ENCODE results near the gene C17orf100. TPM values are rescaled to one million over a fixed set of nuclear protein-coding genes. Genes with fewer than 3 reads are reported as not detected.
"Not testable (repeated sequence)": the region's sequence is repeated elsewhere in the genome, so short reads cannot be mapped to it uniquely, and the experiment has no call there.

The C17orf100 gene
- total and polyA plus RNA-seq, 10 of the 15 experiments (the other 5 are each of a cell fraction or from before 2014, with no cell fraction given), result 0.84 to 4.7 (median 1.8) TPM

GRCh38 chr17:6655732-6656361 lies 4.3 kb downstream of the C17orf100 start:
- CTCF ChIA-PET; intact Hi-C loops (cut with micrococcal nuclease; ENCODE audit: unreplicated experiment); H3K4me2 ChIP-seq (ENCODE audit: control insufficient read depth, insufficient read depth); H3K27me3 ChIP-seq (replicated peaks in 1 of 2; ENCODE audit: control insufficient read depth in 2 of 2, insufficient read depth in 2 of 2, low read length in 1 of 2); FAIRE-seq; POLR2A ChIA-PET; H3K4me3 ChIP-seq; H3K9me3 ChIP-seq (replicated peaks; ENCODE audit: control insufficient read depth, insufficient read depth, low read length); H3K27ac ChIP-seq (ENCODE audit: control insufficient read depth, insufficient read depth); BruUV-seq (replicated peaks); DNase-seq (ENCODE audit: low read depth, low spot score); SMC1A ChIA-PET (ENCODE audit: uncharacterized antibody, unreplicated experiment); RAD21 ChIA-PET (ENCODE audit: unreplicated experiment); H3K79me2 ChIP-seq (ENCODE audit: control insufficient read depth, insufficient read depth, low read length); H3K9ac ChIP-seq (ENCODE audit: control insufficient read depth, insufficient read depth, low read length); H2AFZ ChIP-seq (ENCODE audit: control insufficient read depth, low read depth, low read length); H4K20me1 ChIP-seq (ENCODE audit: control insufficient read depth, insufficient read depth); in situ Hi-C loops (cut with MboI); H3K36me3 ChIP-seq (ENCODE audit: control insufficient read depth in 2 of 2, insufficient read depth in 2 of 2, low read length in 1 of 2); ATAC-seq: not testable (repeated sequence)
- WGBS (ENCODE audit: insufficient coverage, insufficient replicate concordance, low lambda C conversion rate, missing lambda C conversion rate), result 24% methylated on average over 25 of the region's 41 CpGs
- peaks cover 23% of the 10 kb centered on the region for H3K4me1 ChIP-seq (ENCODE audit: control insufficient read depth, insufficient read depth, low read length)

DNA sequence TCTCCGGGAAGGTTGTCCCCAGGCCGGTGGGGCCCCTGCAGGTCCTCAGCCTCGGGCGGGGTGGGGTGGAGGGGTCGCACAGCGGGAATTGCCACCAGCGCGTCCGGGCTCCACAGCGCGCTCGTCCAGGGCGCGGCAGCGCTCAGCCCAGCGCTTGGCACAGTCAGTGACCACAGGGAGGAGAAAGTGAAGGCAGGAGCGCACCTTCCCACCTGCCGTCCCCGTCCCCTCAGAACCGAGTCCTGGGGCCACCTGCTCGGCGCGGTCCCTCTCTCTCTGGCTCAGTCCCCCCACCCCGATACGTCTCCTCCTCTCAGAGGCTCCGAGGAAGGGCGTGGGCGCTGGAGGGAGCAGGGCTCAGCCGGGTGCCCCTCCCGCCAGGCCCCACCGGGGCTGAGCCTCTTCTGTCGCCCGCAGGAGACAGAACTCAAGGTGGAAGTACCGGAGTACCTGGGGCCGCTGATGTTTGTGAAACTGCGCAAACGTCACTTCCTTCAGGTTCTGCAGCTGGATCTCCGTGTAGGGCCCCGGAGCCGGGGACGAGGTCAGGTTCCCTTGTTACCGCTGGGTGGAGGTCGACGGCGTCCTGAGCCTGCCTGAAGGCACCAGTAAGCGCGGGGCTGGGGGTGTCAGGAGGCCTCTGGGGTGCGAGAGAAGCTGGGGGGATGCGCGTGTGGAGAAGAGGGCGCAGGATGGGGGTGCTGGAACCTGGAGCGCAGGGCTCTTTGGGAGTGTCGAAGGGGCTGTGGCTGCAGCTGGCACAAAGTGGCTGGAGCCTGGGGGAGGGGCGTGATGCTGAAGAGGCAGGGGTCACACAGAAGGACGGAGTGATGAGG lies 5.5 kb downstream of the C17orf100 start:
- Histone ChIP-seq H3K27ac (ENCODE audit: control insufficient read depth, insufficient read depth) (peak overlapping the region; percentile 31; the same call in 1 of the 2 replicates), H3K4me1 (ENCODE audit: control insufficient read depth, insufficient read depth, low read length) (peaks cover 29% of the 10 kb centered on the region), H2AFZ (ENCODE audit: control insufficient read depth, low read depth, low read length) (peak overlapping the region; percentile 59), H3K4me2 (ENCODE audit: control insufficient read depth, insufficient read depth) (peak overlapping the region; percentile 79), H3K4me3 (peak overlapping the region; percentile 48; the same call in 1 of the 2 replicates)
- CTCF ChIA-PET; H4K20me1 ChIP-seq (ENCODE audit: control insufficient read depth, insufficient read depth); BruUV-seq (replicated peaks); H3K36me3 ChIP-seq (ENCODE audit: control insufficient read depth in 2 of 2, insufficient read depth in 2 of 2, low read length in 1 of 2); H3K27me3 ChIP-seq (replicated peaks in 1 of 2; ENCODE audit: control insufficient read depth in 2 of 2, insufficient read depth in 2 of 2, low read length in 1 of 2); SMC1A ChIA-PET (ENCODE audit: uncharacterized antibody, unreplicated experiment); H3K9ac ChIP-seq (ENCODE audit: control insufficient read depth, insufficient read depth, low read length); RAD21 ChIA-PET (ENCODE audit: unreplicated experiment); in situ Hi-C loops (cut with MboI); H3K79me2 ChIP-seq (ENCODE audit: control insufficient read depth, insufficient read depth, low read length); FAIRE-seq; DNase-seq (ENCODE audit: low read depth, low spot score); intact Hi-C loops (cut with micrococcal nuclease; ENCODE audit: unreplicated experiment); H3K9me3 ChIP-seq (replicated peaks; ENCODE audit: control insufficient read depth, insufficient read depth, low read length): not testable (repeated sequence)
- POLR2A ChIA-PET, result interaction anchor here (0.5 to 0.9 kb wide), 2 partner anchors 16 to 104 kb away, joined by 3 to 5 read pairs; partner anchors contain the start of gene TXNDC17
- WGBS (ENCODE audit: insufficient coverage, insufficient replicate concordance, low lambda C conversion rate, missing lambda C conversion rate), result 9% methylated on average over 35 of the region's 55 CpGs
- ATAC-seq, result peak; percentile 81
- TF ChIP-seq, protein P1, sequence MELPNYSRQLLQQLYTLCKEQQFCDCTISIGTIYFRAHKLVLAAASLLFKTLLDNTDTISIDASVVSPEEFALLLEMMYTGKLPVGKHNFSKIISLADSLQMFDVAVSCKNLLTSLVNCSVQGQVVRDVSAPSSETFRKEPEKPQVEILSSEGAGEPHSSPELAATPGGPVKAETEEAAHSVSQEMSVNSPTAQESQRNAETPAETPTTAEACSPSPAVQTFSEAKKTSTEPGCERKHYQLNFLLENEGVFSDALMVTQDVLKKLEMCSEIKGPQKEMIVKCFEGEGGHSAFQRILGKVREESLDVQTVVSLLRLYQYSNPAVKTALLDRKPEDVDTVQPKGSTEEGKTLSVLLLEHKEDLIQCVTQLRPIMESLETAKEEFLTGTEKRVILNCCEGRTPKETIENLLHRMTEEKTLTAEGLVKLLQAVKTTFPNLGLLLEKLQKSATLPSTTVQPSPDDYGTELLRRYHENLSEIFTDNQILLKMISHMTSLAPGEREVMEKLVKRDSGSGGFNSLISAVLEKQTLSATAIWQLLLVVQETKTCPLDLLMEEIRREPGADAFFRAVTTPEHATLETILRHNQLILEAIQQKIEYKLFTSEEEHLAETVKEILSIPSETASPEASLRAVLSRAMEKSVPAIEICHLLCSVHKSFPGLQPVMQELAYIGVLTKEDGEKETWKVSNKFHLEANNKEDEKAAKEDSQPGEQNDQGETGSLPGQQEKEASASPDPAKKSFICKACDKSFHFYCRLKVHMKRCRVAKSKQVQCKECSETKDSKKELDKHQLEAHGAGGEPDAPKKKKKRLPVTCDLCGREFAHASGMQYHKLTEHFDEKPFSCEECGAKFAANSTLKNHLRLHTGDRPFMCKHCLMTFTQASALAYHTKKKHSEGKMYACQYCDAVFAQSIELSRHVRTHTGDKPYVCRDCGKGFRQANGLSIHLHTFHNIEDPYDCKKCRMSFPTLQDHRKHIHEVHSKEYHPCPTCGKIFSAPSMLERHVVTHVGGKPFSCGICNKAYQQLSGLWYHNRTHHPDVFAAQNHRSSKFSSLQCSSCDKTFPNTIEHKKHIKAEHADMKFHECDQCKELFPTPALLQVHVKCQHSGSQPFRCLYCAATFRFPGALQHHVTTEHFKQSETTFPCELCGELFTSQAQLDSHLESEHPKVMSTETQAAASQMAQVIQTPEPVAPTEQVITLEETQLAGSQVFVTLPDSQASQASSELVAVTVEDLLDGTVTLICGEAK (IDR thresholded peaks at IDR 0.05; ENCODE audit: borderline replicate concordance), result peak; percentile 84
- TF ChIP-seq TAF1 (IDR thresholded peaks at IDR 0.05; ENCODE audit: borderline replicate concordance, low read depth, low read length) (peak; percentile 71; the same call in 1 of the 2 replicates), GABPA (IDR thresholded peaks at IDR 0.05; ENCODE audit: low read depth) (peak; percentile 77), CREM (IDR thresholded peaks at IDR 0.05; ENCODE audit: low read depth) (peak; percentile 77), ZBTB11 (CRISPR knock-in tag; IDR thresholded peaks at IDR 0.05) (peak; percentile 79), IKZF1 (conservative IDR thresholded peaks at IDR 0.05) (0 out of 2 replicates have a peak, but pooled peaks have one; percentile 14)
